CD1c-positive myeloid dendritic cell (primary cell): ENCODE results near the gene PTPN4.

ENCODE experiments used
- DNase-seq: peaks from one replicate; pipeline ENCODE4 v3.0.0-alpha.2; 2016; ENCODE audit errors: extremely low spot score

The PTPN4 gene

GRCh38 chr2:119759451-119760236 lies at the start of gene PTPN4:
TSS of gene PTPN4 (plus strand) at chr2:119759922. CDS start at chr2:119809854, 49,932 bp downstream.
- peak; percentile 97 for DNase-seq

GRCh38 chr2:119710281-119710680 lies 49.4 kb upstream of the PTPN4 start:
- DNase-seq: no peak

GRCh38 chr2:119711352-119711751 lies 48.4 kb upstream of the PTPN4 start:
- DNase-seq: no peak

GRCh38 chr2:119712571-119712970 lies 47.2 kb upstream of the PTPN4 start:
- DNase-seq: no peak

GRCh38 chr2:119713819-119714490 lies 45.8 kb upstream of the PTPN4 start:
- DNase-seq: no peak

- DNase-seq: no peak
Measured at GRCh38 chr2:119715409-119716283, 44.1 kb upstream of the PTPN4 start.

- no peak for DNase-seq
Measured at GRCh38 chr2:119716284-119716672, 43.4 kb upstream of the PTPN4 start.

GRCh38 chr2:119718501-119719260 lies 41.0 kb upstream of the PTPN4 start:
- DNase-seq: no peak

GRCh38 chr2:119719261-119719627 lies 40.5 kb upstream of the PTPN4 start:
- DNase-seq: no peak

GRCh38 chr2:119721043-119721442 lies 38.7 kb upstream of the PTPN4 start:
- DNase-seq: no peak

- no peak for DNase-seq
Measured at GRCh38 chr2:119721462-119721861, 38.3 kb upstream of the PTPN4 start.

GRCh38 chr2:119721904-119722303 lies 37.8 kb upstream of the PTPN4 start:
- no peak for DNase-seq

- no peak for DNase-seq
Measured at GRCh38 chr2:119723186-119723585, 36.5 kb upstream of the PTPN4 start.

- DNase-seq: no peak
Measured at GRCh38 chr2:119723784-119724467, 35.8 kb upstream of the PTPN4 start.

- DNase-seq: no peak
Measured at GRCh38 chr2:119724656-119725485, 34.9 kb upstream of the PTPN4 start.

GRCh38 chr2:119727493-119727892 lies 32.2 kb upstream of the PTPN4 start:
- DNase-seq: no peak

- DNase-seq: no peak
Measured at GRCh38 chr2:119728421-119728820, 31.3 kb upstream of the PTPN4 start.

- no peak for DNase-seq
Measured at GRCh38 chr2:119730671-119731177, 29.0 kb upstream of the PTPN4 start.

- DNase-seq: no peak
Measured at GRCh38 chr2:119731983-119732382, 27.7 kb upstream of the PTPN4 start.

GRCh38 chr2:119732601-119733164 lies 27.0 kb upstream of the PTPN4 start:
- DNase-seq: no peak
